Measurements from ENCODE around the gene NT5M. TPM values are rescaled to one million over a fixed set of nuclear protein-coding genes. Genes with fewer than 3 reads are reported as not detected.

NT5M gene
- total RNA-seq, 1 donor from 2014 or later, result 5.9 TPM

- no peak overlapping the region for H3K4me3 Mint-ChIP-seq
- H3K27ac Mint-ChIP-seq, result no peak overlapping the region
- peaks cover 6% of the 10 kb centered on the region for H3K4me1 Mint-ChIP-seq (ENCODE audit: unreplicated experiment)
- no peak for DNase-seq (ENCODE audit: extremely low spot score, unreplicated experiment)
- H3K27me3 Mint-ChIP-seq, result peaks cover 4% of the 10 kb centered on the region
- no peaks in the 10 kb centered on the region for H3K36me3 Mint-ChIP-seq
- H3K9me3 Mint-ChIP-seq, result no peaks in the 10 kb centered on the region
- TF ChIP-seq CTCF (conservative IDR thresholded peaks at IDR 0.05), result peak; percentile 61
These were observed 84.6 kb downstream of the NT5M start for GRCh38 chr17:17387498-17388362.

GRCh38 chr17:17388657-17389496 is 85.7 kb downstream of the NT5M start:
- no peak for TF ChIP-seq CTCF (conservative IDR thresholded peaks at IDR 0.05)
- no peak overlapping the region for H3K4me3 Mint-ChIP-seq
- H3K4me1 Mint-ChIP-seq (ENCODE audit: unreplicated experiment), result peaks cover 6% of the 10 kb centered on the region
- H3K36me3 Mint-ChIP-seq, result no peaks in the 10 kb centered on the region
- no peak for DNase-seq (ENCODE audit: extremely low spot score, unreplicated experiment)
- no peak overlapping the region for H3K27ac Mint-ChIP-seq
- H3K27me3 Mint-ChIP-seq, result peaks cover 4% of the 10 kb centered on the region
- no peaks in the 10 kb centered on the region for H3K9me3 Mint-ChIP-seq

- Mint-ChIP-seq H3K27ac (no peak overlapping the region), H3K4me1 (ENCODE audit: unreplicated experiment) (no peaks in the 10 kb centered on the region), H3K36me3 (no peaks in the 10 kb centered on the region), H3K4me3 (no peak overlapping the region), H3K9me3 (no peaks in the 10 kb centered on the region), H3K27me3 (peaks cover 4% of the 10 kb centered on the region)
- TF ChIP-seq CTCF (conservative IDR thresholded peaks at IDR 0.05), result no peak
- no peak for DNase-seq (ENCODE audit: extremely low spot score, unreplicated experiment)
These were observed 88.6 kb downstream of the NT5M start for GRCh38 chr17:17391668-17392370.

- no peaks in the 10 kb centered on the region for H3K27me3 Mint-ChIP-seq
- DNase-seq (ENCODE audit: extremely low spot score, unreplicated experiment), result no peak
- no peak overlapping the region for H3K27ac Mint-ChIP-seq
- TF ChIP-seq CTCF (conservative IDR thresholded peaks at IDR 0.05), result no peak
- no peak overlapping the region for H3K4me3 Mint-ChIP-seq
- no peaks in the 10 kb centered on the region for H3K36me3 Mint-ChIP-seq
- peaks cover 6% of the 10 kb centered on the region for H3K4me1 Mint-ChIP-seq (ENCODE audit: unreplicated experiment)
- H3K9me3 Mint-ChIP-seq, result no peaks in the 10 kb centered on the region
These were observed 90.8 kb downstream of the NT5M start for GRCh38 chr17:17393976-17394375.

- H3K27me3 Mint-ChIP-seq, result peaks cover under 1% of the 10 kb centered on the region
- H3K27ac Mint-ChIP-seq, result no peak overlapping the region
- no peak for TF ChIP-seq CTCF (conservative IDR thresholded peaks at IDR 0.05)
- no peaks in the 10 kb centered on the region for H3K9me3 Mint-ChIP-seq
- no peak overlapping the region for H3K4me3 Mint-ChIP-seq
- H3K36me3 Mint-ChIP-seq, result no peaks in the 10 kb centered on the region
- no peak for DNase-seq (ENCODE audit: extremely low spot score, unreplicated experiment)
- peaks cover 6% of the 10 kb centered on the region for H3K4me1 Mint-ChIP-seq (ENCODE audit: unreplicated experiment)
These were observed 91.3 kb downstream of the NT5M start for GRCh38 chr17:17394494-17394893.
